GM15510 (cell line): ENCODE measurements around the gene OR6A2.

Experiments used
- POLR2A ChIP-seq: IDR thresholded peaks from 3 replicates; pipeline ENCODE4 v1.6.1; 2011; ENCODE audit warnings: borderline replicate concordance; ENCODE audit not compliant: insufficient read length; ENCODE audit errors: extremely low read depth

The OR6A2 gene

GRCh38 chr11:6799402-6799801 is at the start of gene OR6A2:
Gene OR6A2, minus strand, starts transcription at chr11:6799689. Its CDS starts 3,981 bp downstream, at chr11:6795708.
- no peak for TF ChIP-seq POLR2A

DNA sequence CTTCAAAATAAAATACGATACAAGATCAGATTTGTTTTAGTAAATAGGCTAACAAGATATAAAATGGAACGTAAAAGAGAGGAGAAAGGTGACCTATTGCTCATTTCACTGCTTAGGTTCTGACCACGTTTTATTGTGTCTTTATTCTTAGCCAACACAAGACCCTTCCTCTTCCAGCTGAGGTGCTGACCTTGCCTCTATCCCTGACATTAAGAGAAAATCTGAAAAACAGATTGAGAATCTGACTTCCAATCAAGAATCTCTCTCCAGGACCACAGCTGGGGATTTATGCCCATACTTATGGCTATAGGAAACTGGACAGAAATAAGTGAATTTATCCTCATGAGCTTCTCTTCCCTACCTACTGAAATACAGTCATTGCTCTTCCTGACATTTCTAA is 45.9 kb upstream of the OR6A2 start, which contains the start of gene OR10A5:
OR10A5 (plus strand) TSS at position 301 of the 400 bp plus-strand sequence; CDS start at position 301, 0 bp downstream.
- no peak for TF ChIP-seq POLR2A

- no peak for TF ChIP-seq POLR2A
Observed at GRCh38 chr11:6844356-6844755, 44.9 kb upstream of the OR6A2 start.

DNA sequence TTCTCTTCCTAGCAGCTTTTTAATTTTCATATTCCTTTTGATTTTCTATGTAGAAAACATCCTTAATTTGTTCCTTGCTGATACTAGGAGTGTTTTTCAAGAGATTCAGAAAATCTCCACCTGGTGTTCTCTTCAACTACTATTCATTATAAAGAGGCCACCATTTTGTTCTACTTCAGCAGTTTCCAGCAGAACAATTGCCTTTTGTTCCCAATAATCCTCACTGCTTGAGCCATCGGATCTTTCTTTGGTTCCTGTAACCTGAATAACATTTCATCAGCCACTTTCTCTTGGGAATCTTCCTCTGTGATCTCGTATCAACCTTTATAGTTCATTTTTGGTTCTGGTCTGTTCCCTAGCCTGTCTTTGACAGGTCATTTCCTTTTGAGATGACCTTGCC is 44.2 kb upstream of the OR6A2 start:
- no peak for TF ChIP-seq POLR2A

GRCh38 chr11:6841694-6842093 is 42.2 kb upstream of the OR6A2 start:
- no peak for TF ChIP-seq POLR2A

GRCh38 chr11:6834021-6834420 is 34.5 kb upstream of the OR6A2 start:
- no peak for TF ChIP-seq POLR2A

DNA sequence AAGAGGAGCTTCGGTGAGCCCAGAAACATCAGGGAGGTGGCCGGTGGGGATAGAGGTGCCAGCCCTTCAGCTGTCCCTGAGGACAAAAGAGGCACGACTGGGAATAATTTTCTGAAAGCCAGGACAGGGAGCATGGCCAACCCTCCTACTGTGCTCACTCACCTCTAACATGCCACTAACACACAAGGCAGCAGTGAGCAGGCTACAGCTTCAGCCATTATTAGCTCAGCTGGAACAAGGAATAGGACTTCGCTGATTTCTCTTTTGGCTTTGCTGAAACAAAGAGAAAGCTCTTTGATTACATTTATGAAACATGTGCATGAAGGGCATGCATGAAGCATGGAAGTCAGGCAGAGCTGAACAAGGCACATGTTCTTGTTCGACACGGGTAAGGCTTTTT is 33.9 kb upstream of the OR6A2 start:
- TF ChIP-seq POLR2A: no peak

DNA sequence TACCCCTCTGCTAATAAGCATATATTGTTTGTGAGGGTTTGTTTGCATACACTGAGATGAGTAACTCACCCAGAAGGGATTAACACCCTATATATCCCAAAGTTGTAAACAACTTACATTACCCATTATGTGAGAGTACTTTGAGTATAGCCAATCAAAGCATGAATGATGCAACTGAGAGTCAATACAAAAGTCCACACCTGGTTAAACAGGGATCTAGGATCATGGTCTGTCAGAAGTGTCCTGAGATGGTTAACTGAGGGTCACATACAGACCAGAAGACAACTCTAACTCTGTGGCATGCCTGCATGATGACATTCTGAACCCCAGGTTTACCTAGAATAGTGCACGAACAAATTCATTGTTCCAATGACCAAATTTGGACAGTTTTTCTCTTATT is 28.6 kb upstream of the OR6A2 start:
- no peak for TF ChIP-seq POLR2A

GRCh38 chr11:6825231-6825744 is 25.8 kb upstream of the OR6A2 start:
- TF ChIP-seq POLR2A: no peak

- no peak for TF ChIP-seq POLR2A
Observed at GRCh38 chr11:6824136-6824823, 24.8 kb upstream of the OR6A2 start.

DNA sequence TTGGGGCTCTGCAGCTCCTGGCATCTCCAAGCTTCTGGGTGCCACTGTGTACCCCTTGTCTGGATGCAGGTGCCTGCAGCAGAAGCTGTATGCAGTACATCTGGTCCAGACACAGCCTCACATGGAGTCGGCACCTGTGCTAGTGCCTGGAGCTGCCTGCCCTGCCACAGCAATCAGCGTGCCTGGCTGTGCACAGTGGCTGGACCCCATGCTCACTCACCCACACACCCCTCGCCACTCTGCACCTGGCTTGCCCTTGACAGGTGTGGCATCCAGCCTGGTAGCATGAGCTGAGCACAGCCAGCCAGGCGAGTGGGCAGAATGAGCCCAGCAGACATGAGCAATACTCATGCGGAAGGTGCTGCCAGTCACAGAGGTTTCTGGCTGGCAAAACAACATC is 19.5 kb upstream of the OR6A2 start:
- TF ChIP-seq POLR2A: no peak

DNA sequence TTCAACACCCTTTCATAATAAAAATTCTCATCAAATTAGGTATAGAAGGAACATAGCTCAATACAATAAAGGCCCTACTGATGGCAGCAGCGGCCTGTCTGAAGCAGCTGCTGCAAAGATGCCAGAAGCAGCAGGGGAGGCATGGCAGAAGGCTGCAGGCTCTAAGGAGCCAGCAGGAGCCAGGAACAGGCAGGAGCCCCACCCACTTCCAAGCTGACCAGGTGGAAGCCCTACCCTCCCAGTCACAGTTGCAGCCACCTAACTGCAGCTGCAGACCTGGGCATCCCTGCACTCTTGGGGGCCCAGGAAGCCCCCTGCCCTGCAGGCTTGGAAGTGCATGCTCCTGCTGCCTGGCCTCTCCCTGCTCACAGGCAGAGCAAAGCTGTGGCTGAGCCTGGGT is 18.2 kb upstream of the OR6A2 start:
- no peak for TF ChIP-seq POLR2A

DNA sequence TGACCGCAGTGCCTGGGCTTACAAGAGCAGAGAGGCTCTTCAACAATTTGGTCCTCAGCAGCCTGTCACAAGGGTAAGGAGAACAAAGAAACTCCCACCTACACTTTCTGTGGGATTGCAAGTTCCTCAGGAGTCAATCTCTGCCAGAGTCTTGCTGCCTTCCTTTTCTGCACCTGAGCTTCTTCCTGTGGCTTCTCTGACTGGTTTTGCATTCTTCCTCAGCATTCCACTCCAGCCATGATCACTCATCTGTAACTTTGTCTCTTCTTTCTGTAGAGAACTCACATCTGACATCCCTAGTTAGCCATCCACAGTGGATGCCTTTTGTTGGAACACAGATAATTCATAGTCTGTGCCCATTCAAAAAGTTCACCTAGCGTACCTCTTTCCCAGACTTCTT is 14.2 kb upstream of the OR6A2 start:
- no peak for TF ChIP-seq POLR2A

GRCh38 chr11:6812390-6813005 is 13.0 kb upstream of the OR6A2 start:
- no peak for TF ChIP-seq POLR2A

DNA sequence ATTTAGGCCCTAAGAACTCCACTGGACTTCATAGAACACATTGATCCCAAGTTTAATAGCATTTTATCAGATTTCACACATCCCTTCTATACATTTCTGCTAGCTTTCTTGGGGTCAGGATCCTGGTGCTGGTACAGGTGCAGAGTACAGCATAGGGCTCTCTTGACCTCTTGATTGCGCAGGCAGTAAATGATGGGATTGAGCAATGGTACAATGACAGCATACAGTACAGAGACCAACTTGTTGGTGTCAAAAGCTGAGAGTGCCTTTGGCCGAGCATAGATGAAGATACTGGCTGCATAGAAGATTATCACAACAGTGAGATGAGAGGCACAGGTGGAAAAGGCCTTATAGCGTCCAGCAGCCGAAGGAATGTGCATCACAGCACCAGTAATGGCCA is 4.8 kb downstream of the OR6A2 start:
- no peak for TF ChIP-seq POLR2A

- no peak for TF ChIP-seq POLR2A
Observed at GRCh38 chr11:6790546-6790945, 8.9 kb downstream of the OR6A2 start.

DNA sequence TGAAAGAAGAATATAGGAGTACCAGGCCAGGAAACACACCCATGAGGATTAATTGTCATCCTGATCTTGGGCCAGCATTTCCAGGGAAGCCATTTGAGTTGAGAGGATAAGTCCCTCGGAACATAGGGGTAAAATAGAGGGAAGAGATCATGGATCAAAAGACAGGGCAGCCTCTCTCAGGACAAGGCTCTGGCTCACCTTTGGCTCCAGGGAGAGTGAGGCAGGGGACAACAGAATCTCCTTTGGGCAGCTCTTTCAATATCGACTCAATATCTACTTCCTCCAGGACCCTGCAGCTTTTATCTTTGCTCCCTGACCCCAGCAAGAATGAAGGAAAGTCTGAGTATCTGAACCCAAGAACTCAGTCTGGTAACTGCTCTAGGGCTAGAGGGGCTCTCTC is 16.8 kb downstream of the OR6A2 start, which contains the start of gene OR2AG1:
OR2AG1 (plus strand) TSS at position 301 of the 400 bp plus-strand sequence. CDS start 2,018 bp downstream, outside the sequence.
- no peak for TF ChIP-seq POLR2A

- TF ChIP-seq POLR2A: no peak
Observed at GRCh38 chr11:6780829-6781228, 18.7 kb downstream of the OR6A2 start.
